ENCODE data around the gene RCAN1.

RCAN1 gene

DNA sequence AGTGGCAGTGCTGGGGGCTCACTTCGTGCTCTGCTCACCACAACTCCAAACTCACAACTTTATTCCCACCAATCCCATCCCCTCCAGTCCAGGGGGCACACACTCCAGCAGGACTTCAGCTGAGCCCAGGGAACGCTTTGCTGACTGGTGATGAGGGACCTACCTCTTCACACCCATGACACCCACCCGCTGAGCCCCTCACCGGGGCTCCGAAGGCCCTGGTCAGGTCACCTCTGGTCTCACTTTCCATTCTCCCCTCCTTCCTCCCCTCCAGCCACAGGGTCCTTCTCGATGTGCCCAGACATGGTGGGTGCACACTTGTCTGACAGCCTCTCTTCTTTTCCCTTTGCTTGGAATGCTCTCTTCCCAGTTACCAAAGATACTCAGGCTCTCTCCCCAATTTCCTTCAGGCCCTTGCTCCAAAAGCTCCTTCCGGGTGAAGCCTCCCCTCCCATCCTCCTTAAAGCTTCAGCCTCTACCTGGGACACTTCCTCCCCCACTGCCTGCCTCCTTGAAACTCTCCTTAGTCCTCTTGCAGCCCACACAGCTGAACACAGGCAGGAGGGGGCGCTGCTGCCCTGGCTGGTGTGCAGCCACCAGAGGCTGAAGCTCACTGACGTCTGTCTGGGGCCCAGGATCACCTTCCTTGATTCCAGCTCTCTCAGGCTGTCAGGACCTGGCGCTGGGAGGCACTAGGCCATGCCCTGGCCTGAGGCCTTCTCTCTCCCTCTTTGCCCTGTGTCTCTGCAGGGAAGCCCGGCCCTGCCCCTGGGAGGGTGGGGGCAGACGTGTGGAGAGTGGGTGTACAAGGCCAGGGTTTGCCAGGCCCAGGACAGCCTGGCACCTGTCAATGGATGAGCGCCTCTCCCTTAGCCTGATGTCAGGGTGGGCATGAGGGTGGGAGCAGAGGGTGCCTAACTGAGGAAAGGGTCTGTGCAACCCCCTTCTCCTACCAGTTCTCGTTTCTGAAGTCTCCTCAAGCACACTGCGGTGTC is 104.5 kb downstream of the RCAN1 start:
- TF ChIP-seq CTCF (IDR thresholded peaks at IDR 0.05; ENCODE audit: low read depth, low read length) (peak; percentile 78), EZH2phosphoT487 (IDR thresholded peaks at IDR 0.05; ENCODE audit: low read depth) (no peak)
- no peaks in the 10 kb centered on the region for H3K4me1 ChIP-seq (ENCODE audit: low read length)
- no peaks in the 10 kb centered on the region for H3K79me2 ChIP-seq (ENCODE audit: low read length)
- H3K27me3 ChIP-seq (ENCODE audit: low read depth, low read length): no peaks in the 10 kb centered on the region; the same call in 1 of the 2 replicates
- no peak overlapping the region for H2AFZ ChIP-seq (ENCODE audit: low read depth, low read length)
- H4K20me1 ChIP-seq (ENCODE audit: insufficient read depth, low read length): no peaks in the 10 kb centered on the region
- no peak overlapping the region for H3K9ac ChIP-seq (ENCODE audit: low read length)
- H3K4me3 ChIP-seq (ENCODE audit: low read length): no peak overlapping the region
- H3K36me3 ChIP-seq (replicated peaks; ENCODE audit: low read depth, low read length): no peaks in the 10 kb centered on the region
- no peak overlapping the region for H3K4me2 ChIP-seq (ENCODE audit: low read length)
- H3K9me3 ChIP-seq (ENCODE audit: insufficient read depth, low read length): no peaks in the 10 kb centered on the region
- H3K27ac ChIP-seq (ENCODE audit: low read length): no peak overlapping the region

GRCh38 chr21:34509151-34509550 is 105.8 kb downstream of the RCAN1 start:
- H3K9me3 ChIP-seq (ENCODE audit: insufficient read depth, low read length): no peaks in the 10 kb centered on the region
- no peaks in the 10 kb centered on the region for H4K20me1 ChIP-seq (ENCODE audit: insufficient read depth, low read length)
- H3K4me1 ChIP-seq (ENCODE audit: low read length): no peaks in the 10 kb centered on the region
- H3K79me2 ChIP-seq (ENCODE audit: low read length): no peaks in the 10 kb centered on the region
- TF ChIP-seq EZH2phosphoT487 (IDR thresholded peaks at IDR 0.05; ENCODE audit: low read depth): no peak
- peak; percentile 26 for TF ChIP-seq CTCF (IDR thresholded peaks at IDR 0.05; ENCODE audit: low read depth, low read length)
- no peaks in the 10 kb centered on the region for H3K36me3 ChIP-seq (replicated peaks; ENCODE audit: low read depth, low read length)
- no peak overlapping the region for H3K4me2 ChIP-seq (ENCODE audit: low read length)
- H3K27ac ChIP-seq (ENCODE audit: low read length): no peak overlapping the region
- no peaks in the 10 kb centered on the region; the same call in 1 of the 2 replicates for H3K27me3 ChIP-seq (ENCODE audit: low read depth, low read length)
- H3K4me3 ChIP-seq (ENCODE audit: low read length): no peak overlapping the region
- no peak overlapping the region for H3K9ac ChIP-seq (ENCODE audit: low read length)
- H2AFZ ChIP-seq (ENCODE audit: low read depth, low read length): no peak overlapping the region

GRCh38 chr21:34504595-34504994 is 110.3 kb downstream of the RCAN1 start:
- no peaks in the 10 kb centered on the region; the same call in 1 of the 2 replicates for H3K27me3 ChIP-seq (ENCODE audit: low read depth, low read length)

More at GRCh38 chr21:34504595-34504994, 110.3 kb downstream of the RCAN1 start:
- H2AFZ ChIP-seq (ENCODE audit: low read depth, low read length): no peak overlapping the region
- H3K9ac ChIP-seq (ENCODE audit: low read length): no peak overlapping the region
- TF ChIP-seq CTCF (IDR thresholded peaks at IDR 0.05; ENCODE audit: low read depth, low read length) (no peak), EZH2phosphoT487 (IDR thresholded peaks at IDR 0.05; ENCODE audit: low read depth) (no peak)
- no peak overlapping the region for H3K27ac ChIP-seq (ENCODE audit: low read length)
- H3K9me3 ChIP-seq (ENCODE audit: insufficient read depth, low read length): no peaks in the 10 kb centered on the region
- no peak overlapping the region for H3K4me3 ChIP-seq (ENCODE audit: low read length)
- no peaks in the 10 kb centered on the region for H3K36me3 ChIP-seq (replicated peaks; ENCODE audit: low read depth, low read length)
- H3K4me1 ChIP-seq (ENCODE audit: low read length): no peaks in the 10 kb centered on the region
- no peaks in the 10 kb centered on the region for H4K20me1 ChIP-seq (ENCODE audit: insufficient read depth, low read length)
- no peaks in the 10 kb centered on the region for H3K79me2 ChIP-seq (ENCODE audit: low read length)
- H3K4me2 ChIP-seq (ENCODE audit: low read length): no peak overlapping the region

Measured in OCI-LY3 (cell line).